Measurements from ENCODE around the gene RAB18. TPM values are rescaled to one million over a fixed set of nuclear protein-coding genes. Genes with fewer than 3 reads are reported as not detected.

RAB18 gene
- total RNA-seq, 1 experiment from 2014 or later, result 89.4 TPM

DNA sequence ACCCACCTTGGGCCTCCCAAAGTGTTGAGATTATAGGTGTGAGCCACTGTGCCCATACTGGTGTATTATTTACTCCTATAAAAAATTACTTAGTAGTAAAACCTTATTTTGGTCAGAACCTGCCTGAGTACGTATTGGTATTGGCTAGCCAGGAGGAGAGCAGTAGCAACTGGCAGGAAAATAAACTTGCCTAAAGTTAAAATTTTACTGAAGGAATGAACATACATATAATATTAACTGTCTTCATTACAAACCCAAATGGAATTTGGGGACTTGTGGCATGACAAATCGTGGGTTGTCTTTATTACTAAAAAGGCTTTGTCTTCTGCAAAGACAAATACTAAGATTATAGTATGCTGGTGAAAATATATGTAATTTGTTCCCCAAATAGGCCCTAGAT is 8.4 kb downstream of the RAB18 start:
- H3K4me3 Mint-ChIP-seq, result no peak overlapping the region
- H3K4me2 ChIP-seq (ENCODE audit: insufficient read depth, insufficient read length, low read length), result no peak overlapping the region
- H3T11ph ChIP-seq (ENCODE audit: low read length), result no peak overlapping the region
- TF ChIP-seq, protein P1, sequence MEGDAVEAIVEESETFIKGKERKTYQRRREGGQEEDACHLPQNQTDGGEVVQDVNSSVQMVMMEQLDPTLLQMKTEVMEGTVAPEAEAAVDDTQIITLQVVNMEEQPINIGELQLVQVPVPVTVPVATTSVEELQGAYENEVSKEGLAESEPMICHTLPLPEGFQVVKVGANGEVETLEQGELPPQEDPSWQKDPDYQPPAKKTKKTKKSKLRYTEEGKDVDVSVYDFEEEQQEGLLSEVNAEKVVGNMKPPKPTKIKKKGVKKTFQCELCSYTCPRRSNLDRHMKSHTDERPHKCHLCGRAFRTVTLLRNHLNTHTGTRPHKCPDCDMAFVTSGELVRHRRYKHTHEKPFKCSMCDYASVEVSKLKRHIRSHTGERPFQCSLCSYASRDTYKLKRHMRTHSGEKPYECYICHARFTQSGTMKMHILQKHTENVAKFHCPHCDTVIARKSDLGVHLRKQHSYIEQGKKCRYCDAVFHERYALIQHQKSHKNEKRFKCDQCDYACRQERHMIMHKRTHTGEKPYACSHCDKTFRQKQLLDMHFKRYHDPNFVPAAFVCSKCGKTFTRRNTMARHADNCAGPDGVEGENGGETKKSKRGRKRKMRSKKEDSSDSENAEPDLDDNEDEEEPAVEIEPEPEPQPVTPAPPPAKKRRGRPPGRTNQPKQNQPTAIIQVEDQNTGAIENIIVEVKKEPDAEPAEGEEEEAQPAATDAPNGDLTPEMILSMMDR (conservative IDR thresholded peaks at IDR 0.05), result no peak
- peaks cover 8 to 41% (median 37%) of the 10 kb centered on the region in 3 experiments; a peak in 6 of 7 replicates for H3K36me3 Mint-ChIP-seq (ENCODE audit: insufficient read depth in 1 of 3, low read depth in 3 of 3)
- H2AK5ac ChIP-seq (ENCODE audit: insufficient read length, low read length), result no peak overlapping the region
- no peaks in the 10 kb centered on the region for H3K27me3 Mint-ChIP-seq (ENCODE audit: low read depth)
- no peaks in the 10 kb centered on the region for H3K9me3 ChIP-seq (ENCODE audit: control insufficient read depth, low read depth, low read length)
- H3K4ac ChIP-seq (ENCODE audit: low read depth, low read length), result no peak overlapping the region
- peaks cover 7% of the 10 kb centered on the region for H3K79me1 ChIP-seq (ENCODE audit: insufficient read depth, low read depth, low read length, poor library complexity, severe bottlenecking)
- no peak overlapping the region for H3K56ac ChIP-seq (ENCODE audit: insufficient read length, low read depth, low read length)
- H4K5ac ChIP-seq (ENCODE audit: insufficient read length, low read depth, low read length), result no peak overlapping the region
- no peaks in the 10 kb centered on the region for H3K9me3 Mint-ChIP-seq
- H2AFZ ChIP-seq (ENCODE audit: low read length), result no peak overlapping the region
- H2BK120ac ChIP-seq (ENCODE audit: low read depth, low read length, poor library complexity, severe bottlenecking), result no peak overlapping the region
- H3K27ac Mint-ChIP-seq, result no peak overlapping the region
- no peak overlapping the region for H3K14ac ChIP-seq (ENCODE audit: insufficient read depth, low read length)
- H4K8ac ChIP-seq (replicated peaks; ENCODE audit: insufficient read length, low read depth, low read length), result no peak overlapping the region
- no peak overlapping the region for H3K27ac ChIP-seq (ENCODE audit: insufficient read length, low read depth, low read length)
- peaks cover 1% of the 10 kb centered on the region; the same call in 1 of the 2 replicates for H3K79me2 ChIP-seq (ENCODE audit: insufficient read depth, low read length)
- H3K27me3 ChIP-seq (ENCODE audit: insufficient read depth, low read length), result no peaks in the 10 kb centered on the region
- no peaks in the 10 kb centered on the region for H3K23me2 ChIP-seq (ENCODE audit: insufficient read length, low read depth, low read length, poor library complexity, severe bottlenecking)
- DNase-seq, result no peak
- H3K4me1 ChIP-seq (ENCODE audit: insufficient read depth, low read length), result no peaks in the 10 kb centered on the region
- H4K91ac ChIP-seq (ENCODE audit: insufficient read length, low read depth, low read length), result no peak overlapping the region
- no peak overlapping the region for H3K18ac ChIP-seq (ENCODE audit: insufficient read length, low read depth, low read length)
- no peak overlapping the region for H3K9ac ChIP-seq (ENCODE audit: extremely low read depth, insufficient read length, low read length)
- no peak overlapping the region for H2BK15ac ChIP-seq (ENCODE audit: low read depth, low read length)
- no peaks in the 10 kb centered on the region for H4K20me1 ChIP-seq (ENCODE audit: control insufficient read depth, insufficient read depth, insufficient read length)
- no peak overlapping the region for H2BK20ac ChIP-seq (ENCODE audit: low read depth, low read length, poor library complexity, severe bottlenecking)
- WGBS (ENCODE audit: extremely low coverage, insufficient read length, low lambda C conversion rate), result no CpG with 5 or more reads among the region's 2 CpGs
- no peak overlapping the region for H2BK5ac ChIP-seq (ENCODE audit: insufficient read length, low read length)
- H3K4me1 Mint-ChIP-seq, result no peaks in the 10 kb centered on the region; a peak in 1 of 4 replicates
- no peak overlapping the region for H2BK12ac ChIP-seq (ENCODE audit: insufficient read length, low read depth, low read length)
- H3K23ac ChIP-seq (ENCODE audit: insufficient read length, low read depth, low read length), result no peak overlapping the region
